A172 (cell line): Measurements from ENCODE around the gene PRXL2C. TPM values are rescaled to one million over a fixed set of nuclear protein-coding genes. Genes with fewer than 3 reads are reported as not detected.
"Not testable (repeated sequence)": the region's sequence is repeated elsewhere in the genome, so short reads cannot be mapped to it uniquely, and the experiment has no call there.

Source experiments
- DNase-seq: peaks from one replicate; pipeline ENCODE4 v3.0.0-alpha.2; 2015; ENCODE audit warnings: low spot score
- total RNA-seq: library from RNA; depleted of rRNA; stranded (reverse); fragments of >200 nt; shearing (Covaris generic); gene quantifications from 2 replicates; pipeline ENCODE4 v1.2.3, GENCODE V29; 2014

PRXL2C gene
- total RNA-seq, 1 experiment from 2014 or later = 37.4 TPM

DNA sequence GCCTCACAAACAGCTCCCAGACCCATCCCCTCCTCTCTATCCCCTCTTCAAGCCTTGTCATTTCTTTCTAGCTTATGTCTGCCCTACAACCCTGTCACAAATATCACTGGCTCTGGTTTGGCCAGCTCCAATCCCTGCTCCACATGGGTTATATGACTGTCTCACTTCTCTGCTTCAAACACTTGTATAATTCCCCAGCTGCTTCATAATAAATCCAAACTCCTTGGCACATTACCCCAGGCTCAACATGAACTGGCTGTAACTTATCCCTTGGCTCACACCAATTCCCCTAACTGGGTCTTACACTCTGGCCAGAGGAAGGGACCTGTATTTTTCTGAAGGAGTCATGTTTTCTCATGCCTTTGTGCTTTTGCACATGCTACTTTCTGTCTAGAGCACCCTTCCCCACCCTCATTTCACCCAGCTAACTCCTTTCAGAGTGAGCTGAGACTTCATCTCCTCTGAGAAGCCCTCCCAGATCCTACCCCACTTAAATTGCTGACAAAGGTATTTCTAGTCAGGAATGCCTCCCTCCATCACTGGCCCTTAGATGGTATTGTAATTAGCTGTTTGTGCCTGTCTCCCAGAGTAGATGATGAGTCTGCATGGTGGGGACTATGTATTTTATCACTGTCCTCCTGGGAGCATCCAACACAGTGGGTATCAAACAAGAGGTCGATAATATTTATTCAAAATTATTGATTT is 5.3 kb downstream of the PRXL2C start:
- no peak for DNase-seq

DNA sequence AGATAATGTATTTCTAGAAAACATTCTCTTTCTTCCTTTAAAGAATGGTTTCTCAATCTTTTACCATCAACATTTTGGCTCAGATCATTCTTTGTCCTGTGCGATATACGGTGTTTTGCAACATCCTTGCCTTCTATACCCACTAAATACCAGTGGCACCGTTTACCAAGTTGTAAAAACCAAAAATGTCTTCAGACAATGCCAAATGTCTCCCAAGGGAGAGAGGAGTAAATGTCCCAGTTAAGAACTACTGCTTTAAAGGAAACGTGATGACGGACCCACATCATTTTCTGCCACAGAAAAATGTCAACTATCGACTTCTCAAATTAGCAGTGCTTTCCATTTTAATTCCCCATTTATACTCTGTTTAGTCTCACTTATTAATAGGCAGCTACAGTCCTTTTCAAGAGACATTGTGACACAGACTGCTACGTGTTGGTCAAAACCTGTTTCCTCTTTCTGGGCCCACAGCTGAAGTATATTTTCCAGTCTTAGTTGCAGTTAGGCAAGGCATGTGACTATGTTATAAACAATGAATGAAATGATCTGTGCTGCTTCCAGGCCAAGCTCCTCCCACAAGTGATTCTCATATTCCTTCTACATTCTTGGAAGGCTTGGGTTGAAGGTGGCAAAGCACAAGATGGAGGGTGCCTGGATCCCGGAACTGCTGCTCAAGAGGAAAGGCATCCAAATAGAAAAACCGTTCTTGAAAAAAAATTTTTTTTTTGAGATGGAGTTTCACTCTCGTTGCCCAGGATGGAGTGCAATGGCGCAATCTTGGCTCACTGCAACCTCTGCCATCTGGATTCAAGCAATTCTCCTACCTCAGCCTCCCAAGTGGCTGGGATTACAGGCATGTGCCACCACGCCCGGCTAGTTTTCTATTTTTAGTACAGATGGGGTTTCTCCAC is 8.8 kb downstream of the PRXL2C start:
- DNase-seq = peak; percentile 26

DNA sequence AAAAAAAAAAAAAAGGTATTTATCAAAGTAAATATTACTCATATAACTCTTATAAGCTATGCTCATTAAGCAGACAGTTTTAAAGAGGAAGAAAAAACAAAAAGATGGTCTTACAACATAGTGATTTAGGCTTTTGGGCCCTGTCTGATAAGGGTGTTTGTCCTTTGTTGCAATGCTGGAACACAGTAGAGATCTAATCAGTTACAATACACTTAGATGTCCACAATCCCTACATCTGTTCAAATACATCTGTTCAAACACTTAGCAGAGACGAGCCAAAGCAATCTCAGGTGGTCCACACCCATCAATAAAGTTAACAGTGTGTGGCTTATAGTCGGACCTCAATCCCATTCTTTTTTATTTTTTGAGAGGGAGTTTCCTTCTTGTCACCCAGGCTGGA is 11.0 kb downstream of the PRXL2C start:
- no peak for DNase-seq

DNA sequence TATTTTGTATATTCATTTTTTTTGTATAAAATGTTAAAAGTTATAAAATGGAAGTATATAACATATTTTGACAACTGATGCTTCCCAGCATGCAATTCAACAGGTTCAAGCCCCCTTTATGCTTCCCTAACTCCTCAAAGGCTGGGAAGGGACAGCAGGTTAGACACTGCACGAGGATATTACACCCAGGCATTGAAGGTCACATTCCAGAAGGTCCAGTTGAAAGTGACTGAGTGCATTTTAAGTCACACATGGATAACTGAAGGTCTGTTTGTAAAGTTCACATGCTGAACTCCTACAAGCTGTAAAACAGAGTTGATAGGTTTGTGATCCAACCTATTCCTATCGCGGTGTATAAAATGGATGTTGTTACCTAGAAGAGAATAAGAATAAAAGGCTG is 13.6 kb downstream of the PRXL2C start:
- no peak for DNase-seq

DNA sequence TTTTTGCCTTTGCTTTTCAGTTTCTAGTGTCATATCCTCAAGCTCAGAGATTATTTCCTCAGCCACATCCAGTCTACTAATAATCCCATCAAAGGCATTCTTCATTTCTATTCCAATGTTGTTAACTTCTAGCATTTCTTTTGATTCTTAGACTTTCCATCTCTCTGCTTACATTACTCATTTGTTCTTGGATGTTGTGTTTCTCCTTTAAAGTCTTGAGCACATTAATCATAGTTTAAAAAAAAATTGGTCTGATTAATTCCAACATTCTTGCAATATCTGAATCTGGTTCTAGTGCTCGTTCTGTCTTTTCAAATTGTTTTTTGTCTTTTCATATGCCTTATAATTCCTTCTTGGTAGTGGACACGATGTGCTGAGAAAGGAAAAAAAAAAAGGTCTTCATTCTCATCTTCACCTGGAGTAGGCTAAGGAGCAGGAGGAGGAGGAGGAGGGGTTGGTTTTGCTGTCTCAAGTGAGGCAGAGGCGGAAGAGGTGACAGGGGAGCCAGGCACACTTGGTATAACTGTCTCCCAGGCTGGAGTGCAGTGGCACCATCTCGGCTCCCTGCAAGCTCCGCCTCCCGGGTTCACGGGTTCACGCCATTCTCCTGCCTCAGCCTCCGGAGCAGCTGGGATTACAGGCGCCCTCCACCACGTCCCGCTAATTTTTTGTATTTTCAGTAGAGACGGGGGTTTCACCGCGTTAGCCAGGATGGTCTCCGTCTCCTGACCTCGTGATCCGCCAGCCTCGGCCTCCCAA is 16.3 kb downstream of the PRXL2C start:
- DNase-seq = no peak

DNA sequence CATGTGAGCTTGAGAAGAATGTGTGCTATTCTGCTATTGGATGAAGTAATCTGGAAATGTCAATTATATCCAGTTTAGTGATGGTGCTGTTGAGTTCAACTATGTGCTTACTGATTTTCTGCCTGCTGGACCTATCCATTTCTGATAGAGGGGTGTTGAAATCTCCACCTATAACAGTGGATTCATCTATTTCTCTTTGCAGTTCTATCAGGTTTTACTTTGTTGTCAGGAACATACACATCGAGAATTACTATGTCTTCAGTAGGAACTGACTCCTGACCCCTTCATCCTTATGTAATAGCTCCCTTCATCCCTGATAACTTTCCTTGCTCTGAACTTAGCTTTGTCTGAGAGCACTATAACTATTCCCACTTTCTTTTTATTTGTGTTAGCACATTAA is 18.7 kb downstream of the PRXL2C start:
- no peak for DNase-seq

DNA sequence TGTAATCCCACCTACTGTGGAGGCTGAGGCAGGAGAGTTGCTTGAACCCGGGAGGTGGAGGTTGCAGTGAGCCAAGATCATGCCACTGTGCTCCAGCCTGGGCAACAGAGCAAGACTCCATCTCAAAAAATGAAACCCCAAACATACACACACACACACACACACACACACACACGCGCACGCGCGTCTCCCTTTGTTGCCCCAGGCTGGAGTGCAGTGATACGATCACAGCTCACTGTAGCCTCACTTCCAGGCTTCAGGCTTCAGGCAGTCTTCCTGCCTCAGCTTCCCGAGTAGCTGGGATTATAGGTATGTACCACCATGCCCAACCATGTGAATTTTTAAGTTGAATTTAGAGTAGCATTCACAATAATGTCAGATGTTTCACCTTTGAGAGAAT is 21.5 kb downstream of the PRXL2C start:
- not testable (repeated sequence) for DNase-seq

DNA sequence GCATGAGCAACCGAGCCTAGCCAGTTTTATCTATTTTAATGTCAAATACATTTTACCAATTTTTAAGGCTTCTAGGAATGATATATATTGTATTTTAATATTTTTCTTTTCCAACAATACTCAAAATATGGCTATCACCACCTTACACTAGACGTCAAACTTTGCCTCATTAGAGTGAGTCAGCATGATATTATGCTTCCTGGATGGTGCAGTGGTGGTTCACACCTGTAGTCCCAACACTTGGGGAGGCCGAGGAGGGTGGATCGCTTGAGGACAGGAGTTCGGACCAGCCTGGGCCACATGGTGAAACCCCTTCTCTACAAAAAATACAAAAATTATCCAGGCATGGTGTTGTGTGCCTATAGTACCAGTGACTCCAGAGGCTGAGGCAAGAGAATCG is 28.2 kb downstream of the PRXL2C start:
- peak; percentile 38 for DNase-seq

DNA sequence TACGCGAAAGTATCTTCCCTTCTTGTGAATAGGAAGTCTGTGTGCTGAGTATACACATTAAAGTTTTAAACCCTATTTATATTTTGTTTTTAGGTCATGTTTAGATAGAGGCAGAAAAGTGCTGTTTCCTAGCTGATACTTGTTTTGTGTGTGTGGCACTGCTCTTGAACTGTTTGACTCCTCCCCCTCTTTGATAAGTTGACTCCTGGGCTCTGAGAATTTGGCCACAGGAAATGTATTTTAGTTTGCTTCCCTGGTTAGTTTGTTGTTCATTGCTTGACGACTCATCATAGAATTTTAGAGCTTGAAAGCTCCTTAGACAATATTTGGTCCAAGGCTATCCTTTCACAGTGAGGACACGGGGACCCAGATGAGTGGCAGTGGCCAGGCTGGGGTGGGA is 33.5 kb downstream of the PRXL2C start:
- no peak for DNase-seq

DNA sequence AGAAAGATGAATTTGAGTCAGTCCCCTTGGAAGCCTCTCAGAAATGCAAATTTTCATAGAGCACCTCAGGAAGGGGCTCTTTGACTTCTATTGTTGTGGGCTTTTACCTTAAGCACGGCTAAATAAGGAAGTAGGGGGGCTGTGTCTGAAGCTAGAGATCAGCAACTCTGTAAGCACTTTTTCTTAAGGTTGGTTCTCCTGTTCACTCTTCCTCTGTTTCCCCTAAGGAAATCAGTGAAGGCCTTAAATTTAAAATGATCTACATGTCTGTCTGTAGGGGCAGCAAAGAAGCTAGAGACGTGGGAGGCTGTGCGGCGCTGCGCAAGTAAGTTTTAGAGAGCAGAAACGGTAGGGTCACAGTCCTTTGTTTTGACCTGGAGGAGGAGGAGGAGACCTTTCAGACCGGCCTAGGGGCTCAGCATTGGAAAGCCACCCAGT is 34.3 kb downstream of the PRXL2C start:
- no peak for DNase-seq

DNA sequence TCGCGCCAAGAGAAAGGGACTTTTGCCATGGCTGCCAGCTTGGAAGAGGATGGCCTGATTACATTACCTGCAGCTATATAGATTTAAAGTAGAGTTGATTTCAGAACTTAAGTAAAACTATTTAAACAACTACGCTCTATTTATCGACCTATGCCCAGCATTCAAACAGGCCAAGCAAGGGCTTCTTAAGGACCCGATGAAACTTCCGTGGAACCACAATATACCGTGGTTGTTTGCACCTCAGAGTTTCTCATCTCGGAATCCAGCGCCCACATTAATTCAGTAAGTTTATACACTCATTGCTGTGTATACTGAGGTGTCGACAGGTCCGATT is 35.0 kb downstream of the PRXL2C start:
- no peak for DNase-seq

DNA sequence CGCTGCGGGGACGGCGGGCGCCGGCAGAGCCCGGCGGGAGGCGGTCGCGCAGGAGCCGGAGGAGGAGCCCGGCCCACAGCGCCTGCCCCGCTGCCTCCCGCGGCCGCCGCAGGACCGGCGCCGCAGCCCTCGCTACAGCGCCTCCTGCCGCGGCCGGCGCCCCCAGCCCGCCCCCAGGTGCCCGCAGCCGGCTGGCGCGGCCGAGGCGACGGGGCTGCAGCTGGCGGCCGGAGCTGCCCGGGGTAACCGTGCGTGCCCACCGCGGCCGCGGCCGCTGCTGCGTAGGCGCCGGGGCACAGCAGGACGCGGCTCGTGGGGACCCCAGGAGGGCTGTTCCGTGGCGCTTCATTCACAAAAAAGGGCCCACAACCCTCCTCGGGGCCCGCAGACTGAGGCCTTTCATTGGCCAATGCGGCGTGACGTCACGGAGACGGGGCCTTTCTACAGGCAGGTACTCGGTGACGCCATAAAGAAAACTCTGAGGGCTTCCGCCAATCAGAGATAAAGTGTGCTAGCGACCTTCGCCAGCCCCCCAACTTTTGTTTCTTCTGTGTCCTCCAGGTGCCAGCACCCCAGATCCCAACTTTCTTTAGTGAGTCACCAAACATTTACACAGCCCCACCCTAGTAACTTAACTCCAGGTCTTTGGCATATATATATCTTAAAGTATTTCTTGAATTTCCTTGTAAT is 35.5 kb downstream of the PRXL2C start, which contains the start of gene CDC14B:
TSS of gene CDC14B (minus strand) at position 353 of the 690 bp plus-strand sequence. CDS start 465 bp downstream, outside the sequence.
- peak; percentile 95 for DNase-seq

DNA sequence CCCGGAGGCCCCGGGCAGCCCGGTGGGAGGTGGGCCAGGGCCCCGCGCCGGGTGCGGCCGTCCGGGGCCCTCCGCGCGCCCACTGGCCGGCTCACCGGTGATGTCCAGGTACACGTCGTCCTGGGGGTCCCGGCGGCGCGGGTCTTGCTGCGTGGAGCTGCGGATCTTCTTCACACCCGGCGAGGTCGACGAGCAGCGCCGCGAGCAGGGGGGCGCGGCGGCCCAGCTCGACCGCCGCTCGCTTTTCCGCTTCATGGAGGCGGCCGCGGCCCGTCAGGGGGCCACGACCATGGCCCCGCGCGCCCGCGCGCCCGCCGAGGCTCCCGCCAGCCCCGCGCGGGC is 36.0 kb downstream of the PRXL2C start:
- no peak for DNase-seq

DNA sequence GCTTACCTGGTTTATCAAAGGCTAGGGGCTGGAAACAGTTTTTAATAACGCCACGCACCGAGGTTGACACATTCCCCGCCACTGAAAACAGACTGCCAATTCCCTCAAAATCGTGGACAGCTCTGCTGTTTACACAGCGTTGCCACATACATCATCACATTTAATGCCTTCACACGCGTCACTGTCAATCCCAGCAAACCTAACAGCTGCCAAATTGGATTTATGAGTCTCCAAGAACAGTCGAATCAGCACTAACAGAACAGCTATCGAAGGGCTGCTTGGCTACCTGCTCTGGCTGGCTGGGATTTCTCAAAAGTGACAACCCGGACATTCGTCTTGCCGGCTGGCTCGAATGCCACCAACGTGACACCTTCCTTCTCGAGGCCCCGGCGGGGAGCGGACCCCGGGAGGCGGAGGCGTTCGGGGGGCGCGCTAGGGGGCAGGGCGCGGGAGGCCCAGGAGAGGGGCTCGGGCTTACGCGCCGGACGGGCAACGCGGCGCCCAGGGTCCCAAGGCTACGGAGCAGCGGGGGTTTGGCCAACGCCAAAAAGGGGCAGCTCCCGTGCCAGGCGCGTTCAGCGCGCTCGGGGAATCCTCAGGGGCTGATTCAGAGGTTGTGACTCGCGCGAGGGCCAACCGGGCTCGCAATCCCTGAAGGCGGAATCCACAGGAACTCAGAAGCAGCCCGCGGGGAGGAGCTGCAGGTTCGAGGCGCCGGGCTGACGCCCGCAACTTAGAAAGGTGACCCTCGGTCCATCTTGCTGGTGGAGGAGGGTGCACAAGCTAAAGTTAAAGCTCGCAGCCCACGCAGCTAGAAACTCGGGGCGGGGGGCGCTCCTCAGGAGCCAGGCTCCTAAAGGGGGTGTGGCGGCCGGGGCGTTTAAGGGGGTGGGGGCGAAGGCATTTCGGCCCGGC is 36.7 kb downstream of the PRXL2C start:
- DNase-seq = peak; percentile 30

DNA sequence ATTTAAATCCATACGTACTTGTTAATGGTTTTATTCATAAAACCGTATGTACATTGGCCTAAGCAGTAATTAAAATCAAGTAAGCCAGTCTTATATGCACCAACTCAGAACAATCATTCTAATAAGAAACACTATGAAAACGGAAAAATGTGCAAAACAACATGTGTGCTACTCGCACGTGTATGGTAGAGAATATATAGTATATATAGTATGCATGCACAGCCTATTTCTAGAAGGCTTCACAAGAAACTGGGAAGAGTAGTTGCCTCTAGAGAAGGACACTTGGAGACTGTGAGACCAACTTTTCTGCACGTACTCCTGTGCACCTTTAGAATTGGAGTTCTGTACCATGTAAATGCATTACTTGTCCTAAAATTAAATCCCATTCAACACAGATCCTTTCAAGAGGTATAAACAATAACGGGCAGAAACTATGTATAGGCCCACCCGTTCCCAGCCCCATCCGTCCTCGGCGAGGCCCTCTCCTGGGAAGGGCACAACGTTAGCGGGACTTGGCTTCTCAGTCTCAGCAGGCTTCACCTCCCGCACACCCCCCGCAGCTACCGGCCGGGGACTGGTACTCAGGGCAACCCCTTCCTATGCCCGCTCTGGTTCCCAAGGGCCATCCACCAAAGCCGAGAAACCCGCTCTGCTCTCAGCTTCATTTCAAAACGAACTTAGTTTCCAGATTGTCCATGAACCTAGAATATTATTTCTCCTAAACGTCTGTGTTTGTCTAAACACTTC is 37.5 kb downstream of the PRXL2C start:
- no peak for DNase-seq

DNA sequence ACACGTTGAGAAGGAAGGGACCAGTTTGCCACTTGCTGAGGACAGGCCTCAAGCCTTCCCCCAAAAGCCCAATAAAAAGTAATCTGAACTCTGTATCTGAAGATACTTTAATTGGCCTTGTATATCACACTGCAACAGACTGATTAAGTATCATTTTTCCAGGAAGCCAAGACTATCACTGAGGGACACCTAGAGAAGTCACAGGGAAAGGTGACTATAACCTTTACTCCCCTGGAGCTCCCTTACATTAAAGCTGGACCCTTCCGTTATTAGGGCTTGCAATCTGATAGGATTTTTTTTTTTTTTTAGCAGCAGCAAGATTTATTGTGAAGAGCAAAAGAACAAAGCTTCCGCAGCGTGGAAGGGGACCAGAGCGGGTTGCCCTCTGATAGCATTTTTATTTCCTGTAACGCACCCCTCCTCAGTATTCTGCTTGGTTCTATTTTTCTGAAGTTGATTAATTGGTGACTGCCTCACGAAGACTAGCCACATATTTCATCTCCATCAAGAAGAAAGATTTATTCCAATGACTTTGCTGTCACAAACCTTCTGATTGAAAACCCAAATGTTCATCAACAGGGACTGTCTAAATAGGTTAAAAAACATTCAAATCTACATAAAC is 38.2 kb downstream of the PRXL2C start:
- no peak for DNase-seq

DNA sequence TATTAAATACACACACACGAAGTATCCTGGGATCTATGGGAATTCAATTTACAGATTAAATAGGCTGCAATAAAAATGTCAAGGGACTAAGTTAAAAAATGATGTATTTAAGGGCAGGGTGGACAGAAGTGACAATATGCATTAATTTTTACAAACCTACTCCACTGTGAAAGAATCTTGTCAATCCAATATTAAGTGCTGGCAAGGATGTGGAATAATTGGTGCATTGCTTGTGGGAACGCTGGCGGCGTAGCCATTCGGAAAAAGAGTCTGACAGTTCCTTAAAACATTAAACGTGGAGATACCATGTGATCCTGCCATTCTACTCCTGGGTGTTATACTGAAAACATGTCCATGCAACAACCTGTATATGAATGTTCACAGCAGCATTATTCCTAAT is 39.7 kb downstream of the PRXL2C start:
- DNase-seq = no peak

DNA sequence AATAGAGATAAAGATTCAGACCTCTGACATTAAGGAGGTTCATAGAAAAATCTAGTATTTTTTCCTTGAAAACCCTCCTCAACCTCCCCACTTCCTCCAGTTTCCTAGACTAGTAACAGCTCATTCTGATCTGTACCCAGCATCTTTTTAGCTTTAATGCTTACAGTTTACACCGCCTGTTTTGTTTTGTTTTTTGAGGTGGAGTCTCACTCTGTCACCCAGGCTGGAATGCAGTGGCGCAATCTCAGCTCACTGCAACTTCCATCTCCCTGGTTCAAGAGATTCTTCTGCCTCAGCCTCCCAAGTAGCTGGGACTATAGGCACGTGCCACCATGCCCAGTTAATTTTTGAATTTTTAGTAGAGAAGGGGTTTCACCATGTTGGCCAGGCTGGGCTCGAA is 40.5 kb downstream of the PRXL2C start:
- DNase-seq = not testable (repeated sequence)

DNA sequence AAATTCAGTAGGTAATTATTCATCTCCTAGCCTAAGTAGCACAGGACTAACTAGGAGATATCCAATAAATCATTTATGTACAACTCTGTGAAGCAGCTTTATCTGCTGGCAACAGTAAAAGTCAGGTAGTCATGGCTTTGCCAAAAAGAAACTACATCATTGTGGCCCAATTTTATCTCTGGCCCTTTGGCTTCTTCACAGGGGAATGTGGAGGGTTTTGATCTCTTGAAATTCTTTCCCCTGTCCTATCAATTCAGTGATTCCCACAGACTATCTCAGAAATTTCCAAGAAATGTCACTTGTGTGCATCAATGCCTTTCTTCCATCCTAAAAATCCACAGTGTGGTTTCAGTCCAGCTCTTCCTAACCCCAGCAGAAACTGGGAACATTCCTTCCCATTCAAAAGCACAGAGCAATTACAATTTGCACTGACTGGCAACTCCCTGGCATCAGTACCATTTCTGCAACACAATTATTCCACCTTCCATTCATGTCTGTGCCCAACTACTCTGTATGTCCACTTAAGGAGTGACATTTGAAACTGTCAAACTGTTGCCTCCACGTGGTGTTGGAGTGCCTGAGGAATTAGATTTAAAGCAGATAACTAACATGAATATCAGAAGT is 42.0 kb downstream of the PRXL2C start:
- DNase-seq = no peak
